Stimulated activated CD8-positive, alpha-beta memory T cell treated with anti-CD3 and anti-CD28 coated beads, Interleukin-7, amount 100 ng/mL, for 24 hours (primary cell): ENCODE measurements around the gene TUBA1A.
"Not testable (repeated sequence)": the region's sequence is repeated elsewhere in the genome, so short reads cannot be mapped to it uniquely, and the experiment has no call there.

Experiments
- DNase-seq: peaks from one replicate; pipeline ENCODE4 v3.0.0-alpha.2; 2020; ENCODE audit warnings: low read depth

TUBA1A gene

GRCh38 chr12:49200919-49201594 is 12.2 kb upstream of the TUBA1A start:
- no peak for DNase-seq

GRCh38 chr12:49198431-49199155 is 9.7 kb upstream of the TUBA1A start:
- no peak for DNase-seq

- DNase-seq = no peak
Measured at GRCh38 chr12:49197256-49197655, 8.4 kb upstream of the TUBA1A start.

- DNase-seq = no peak
Measured at GRCh38 chr12:49195736-49196135, 6.9 kb upstream of the TUBA1A start.

GRCh38 chr12:49193746-49194145 is 4.9 kb upstream of the TUBA1A start:
- not testable (repeated sequence) for DNase-seq

- DNase-seq = not testable (repeated sequence)
Measured at GRCh38 chr12:49191498-49191897, 2.6 kb upstream of the TUBA1A start.

GRCh38 chr12:49190974-49191373 is 2.1 kb upstream of the TUBA1A start:
- no peak for DNase-seq

GRCh38 chr12:49189731-49190716 is 1.1 kb upstream of the TUBA1A start:
- DNase-seq = no peak

- peak; percentile 55 for DNase-seq
Measured at GRCh38 chr12:49188201-49188915, 522 bp downstream of the TUBA1A start.

- DNase-seq = no peak
Measured at GRCh38 chr12:49187184-49187583, 1.7 kb downstream of the TUBA1A start.

GRCh38 chr12:49186307-49186706 is 2.6 kb downstream of the TUBA1A start:
- not testable (repeated sequence) for DNase-seq

- not testable (repeated sequence) for DNase-seq
Measured at GRCh38 chr12:49184697-49185096, 4.2 kb downstream of the TUBA1A start.

- not testable (repeated sequence) for DNase-seq
Measured at GRCh38 chr12:49183214-49183950, 5.5 kb downstream of the TUBA1A start.

- DNase-seq = no peak
Measured at GRCh38 chr12:49174218-49174617, 14.7 kb downstream of the TUBA1A start.

GRCh38 chr12:49170924-49171323 is 18.0 kb downstream of the TUBA1A start:
- DNase-seq = no peak

- DNase-seq = no peak
Measured at GRCh38 chr12:49165114-49165513, 23.8 kb downstream of the TUBA1A start.

- not testable (repeated sequence) for DNase-seq
Measured at GRCh38 chr12:49161901-49162300, 27.0 kb downstream of the TUBA1A start.

- no peak for DNase-seq
Measured at GRCh38 chr12:49161092-49161795, 27.6 kb downstream of the TUBA1A start.

GRCh38 chr12:49160399-49160798 is 28.5 kb downstream of the TUBA1A start:
- DNase-seq = no peak

- DNase-seq = no peak
Measured at GRCh38 chr12:49154221-49154620, 34.7 kb downstream of the TUBA1A start.
